ENCODE results near the gene SUPT6H.

SUPT6H gene

GRCh38 chr17:28744104-28744971 lies 82.3 kb downstream of the SUPT6H start:
- Mint-ChIP-seq H3K4me1 (ENCODE audit: low read depth in 2 of 2) (peaks cover 11 to 12% of the 10 kb centered on the region in 2 donors), H3K27me3 (no peaks in the 10 kb centered on the region), H3K36me3 (ENCODE audit: insufficient read depth) (peaks cover 46% of the 10 kb centered on the region), H3K9me3 (no peaks in the 10 kb centered on the region), H3K4me3 (peak overlapping the region; percentile 80), H3K27ac (peak overlapping the region; percentile 82 to 92)
- DNase-seq = peak; percentile 32 to 42 (median 34)
- ATAC-seq (replicated peaks) = peak; percentile 43

- Mint-ChIP-seq H3K27me3 (no peaks in the 10 kb centered on the region), H3K36me3 (ENCODE audit: insufficient read depth) (peaks cover 52% of the 10 kb centered on the region), H3K4me3 (peak overlapping the region; percentile 80), H3K4me1 (ENCODE audit: low read depth in 2 of 2) (peaks cover 12 to 14% of the 10 kb centered on the region in 2 donors), H3K9me3 (no peaks in the 10 kb centered on the region), H3K27ac (peak overlapping the region; percentile 82 to 92)
- ATAC-seq (replicated peaks) (peak; percentile 4), DNase-seq (peak in 1 of 3 experiments; percentile 30)
These were observed 83.2 kb downstream of the SUPT6H start for GRCh38 chr17:28744972-28745785.

- DNase-seq = no peak
- Mint-ChIP-seq H3K36me3 (ENCODE audit: insufficient read depth) (peaks cover 53% of the 10 kb centered on the region), H3K4me1 (ENCODE audit: low read depth in 2 of 2) (peaks cover 12 to 14% of the 10 kb centered on the region in 2 donors), H3K27ac (peak overlapping the region; percentile 82 to 92), H3K9me3 (no peaks in the 10 kb centered on the region), H3K4me3 (peak overlapping the region; percentile 80), H3K27me3 (no peaks in the 10 kb centered on the region)
- no peak for ATAC-seq (replicated peaks)
These were observed 83.9 kb downstream of the SUPT6H start for GRCh38 chr17:28745786-28746411.

GRCh38 chr17:28746611-28747050 lies 84.6 kb downstream of the SUPT6H start:
- ATAC-seq (replicated peaks) = no peak
- H3K9me3 Mint-ChIP-seq = no peaks in the 10 kb centered on the region
- H3K4me1 Mint-ChIP-seq (ENCODE audit: low read depth in 2 of 2) = peaks cover 12 to 14% of the 10 kb centered on the region in 2 donors
- no peak overlapping the region for H3K4me3 Mint-ChIP-seq
- no peaks in the 10 kb centered on the region for H3K27me3 Mint-ChIP-seq
- H3K36me3 Mint-ChIP-seq (ENCODE audit: insufficient read depth) = peaks cover 59% of the 10 kb centered on the region
- DNase-seq = no peak
- peak overlapping the region in 1 of 2 donors; percentile 82 for H3K27ac Mint-ChIP-seq

- H3K27ac Mint-ChIP-seq = peak overlapping the region in 1 of 2 donors; percentile 82
- peaks cover 12 to 14% of the 10 kb centered on the region in 2 donors for H3K4me1 Mint-ChIP-seq (ENCODE audit: low read depth in 2 of 2)
- H3K4me3 Mint-ChIP-seq = no peak overlapping the region
- H3K9me3 Mint-ChIP-seq = no peaks in the 10 kb centered on the region
- DNase-seq (no peak), ATAC-seq (replicated peaks) (no peak)
- no peaks in the 10 kb centered on the region for H3K27me3 Mint-ChIP-seq
- peaks cover 58% of the 10 kb centered on the region for H3K36me3 Mint-ChIP-seq (ENCODE audit: insufficient read depth)
These were observed 85.2 kb downstream of the SUPT6H start for GRCh38 chr17:28747051-28747691.

GRCh38 chr17:28747801-28748750 lies 86.1 kb downstream of the SUPT6H start:
- ATAC-seq (replicated peaks) (no peak), DNase-seq (no peak)
- peak overlapping the region; percentile 46 to 82 for H3K27ac Mint-ChIP-seq
- peaks cover 53% of the 10 kb centered on the region for H3K36me3 Mint-ChIP-seq (ENCODE audit: insufficient read depth)
- no peak overlapping the region for H3K4me3 Mint-ChIP-seq
- H3K27me3 Mint-ChIP-seq = no peaks in the 10 kb centered on the region
- H3K9me3 Mint-ChIP-seq = no peaks in the 10 kb centered on the region
- peaks cover 12 to 14% of the 10 kb centered on the region in 2 donors for H3K4me1 Mint-ChIP-seq (ENCODE audit: low read depth in 2 of 2)

GRCh38 chr17:28748852-28749515 lies 87.0 kb downstream of the SUPT6H start:
- H3K27ac Mint-ChIP-seq = peak overlapping the region; percentile 46 to 82

GRCh38 chr17:28749516-28750177 lies 87.6 kb downstream of the SUPT6H start:
- no peaks in the 10 kb centered on the region for H3K27me3 Mint-ChIP-seq
- H3K27ac Mint-ChIP-seq = no peak overlapping the region
- no peak for DNase-seq
- peaks cover 10 to 14% of the 10 kb centered on the region in 2 donors for H3K4me1 Mint-ChIP-seq (ENCODE audit: low read depth in 2 of 2)
- no peak for ATAC-seq (replicated peaks)
- H3K4me3 Mint-ChIP-seq = no peak overlapping the region
- H3K36me3 Mint-ChIP-seq (ENCODE audit: insufficient read depth) = peaks cover 43% of the 10 kb centered on the region
- H3K9me3 Mint-ChIP-seq = no peaks in the 10 kb centered on the region

More at GRCh38 chr17:28748852-28749515, 87.0 kb downstream of the SUPT6H start:
- H3K9me3 Mint-ChIP-seq = no peaks in the 10 kb centered on the region
- H3K4me1 Mint-ChIP-seq (ENCODE audit: low read depth in 2 of 2) = peaks cover 12 to 14% of the 10 kb centered on the region in 2 donors
- no peak for ATAC-seq (replicated peaks)
- no peak overlapping the region for H3K4me3 Mint-ChIP-seq
- H3K36me3 Mint-ChIP-seq (ENCODE audit: insufficient read depth) = peaks cover 48% of the 10 kb centered on the region
- no peaks in the 10 kb centered on the region for H3K27me3 Mint-ChIP-seq
- DNase-seq = no peak

GRCh38 chr17:28750178-28751047 lies 88.4 kb downstream of the SUPT6H start:
- H3K27ac Mint-ChIP-seq = no peak overlapping the region

GRCh38 chr17:28751600-28752366 lies 89.8 kb downstream of the SUPT6H start:
- H3K4me1 Mint-ChIP-seq (ENCODE audit: low read depth in 2 of 2) = peaks cover 0 to 8% of the 10 kb centered on the region in 2 donors
- no peaks in the 10 kb centered on the region for H3K27me3 Mint-ChIP-seq
- no peak overlapping the region for H3K27ac Mint-ChIP-seq
- no peak for DNase-seq
- no peaks in the 10 kb centered on the region for H3K9me3 Mint-ChIP-seq
- H3K4me3 Mint-ChIP-seq = no peak overlapping the region
- peaks cover 42% of the 10 kb centered on the region for H3K36me3 Mint-ChIP-seq (ENCODE audit: insufficient read depth)
- ATAC-seq (replicated peaks) = no peak

More at GRCh38 chr17:28750178-28751047, 88.4 kb downstream of the SUPT6H start:
- H3K4me1 Mint-ChIP-seq (ENCODE audit: low read depth in 2 of 2) = peaks cover 3 to 11% of the 10 kb centered on the region in 2 donors
- H3K27me3 Mint-ChIP-seq = no peaks in the 10 kb centered on the region
- H3K4me3 Mint-ChIP-seq = no peak overlapping the region
- no peaks in the 10 kb centered on the region for H3K9me3 Mint-ChIP-seq
- DNase-seq = peak; percentile 87 to 89 (median 89)
- peaks cover 38% of the 10 kb centered on the region for H3K36me3 Mint-ChIP-seq (ENCODE audit: insufficient read depth)
- ATAC-seq (replicated peaks) = peak; percentile 92

Measured in effector memory CD8-positive, alpha-beta T cell (primary cell).